ENCODE data around the gene PPFIBP2. TPM values are rescaled to one million over a fixed set of nuclear protein-coding genes. Genes with fewer than 3 reads are reported as not detected.

The PPFIBP2 gene
- total RNA-seq, 1 experiment from 2014 or later = 6.5 TPM

GRCh38 chr11:7666292-7666866 is 152.6 kb downstream of the PPFIBP2 start:
- no peak for DNase-seq (ENCODE audit: low read depth)

GRCh38 chr11:7667460-7667859 is 153.7 kb downstream of the PPFIBP2 start:
- no peak for DNase-seq (ENCODE audit: low read depth)

- DNase-seq (ENCODE audit: low read depth) = no peak
Observed at GRCh38 chr11:7668464-7668863, 154.7 kb downstream of the PPFIBP2 start.

GRCh38 chr11:7668911-7669310 is 155.1 kb downstream of the PPFIBP2 start:
- no peak for DNase-seq (ENCODE audit: low read depth)

- no peak for DNase-seq (ENCODE audit: low read depth)
Observed at GRCh38 chr11:7670641-7671040, 156.8 kb downstream of the PPFIBP2 start.

GRCh38 chr11:7671347-7672215 is 157.8 kb downstream of the PPFIBP2 start:
- DNase-seq (ENCODE audit: low read depth) = no peak

GRCh38 chr11:7672276-7672959 is 158.6 kb downstream of the PPFIBP2 start:
- DNase-seq (ENCODE audit: low read depth) = no peak

GRCh38 chr11:7672960-7673723 is 159.3 kb downstream of the PPFIBP2 start, which contains the start of gene CYB5R2:
Gene CYB5R2, minus strand, starts transcription at chr11:7673500. Its CDS starts 675 bp downstream, at chr11:7672825.
- no peak for DNase-seq (ENCODE audit: low read depth)

GRCh38 chr11:7673724-7674434 is 160.1 kb downstream of the PPFIBP2 start:
- DNase-seq (ENCODE audit: low read depth) = no peak

- DNase-seq (ENCODE audit: low read depth) = no peak
Observed at GRCh38 chr11:7675631-7676030, 161.8 kb downstream of the PPFIBP2 start.

- DNase-seq (ENCODE audit: low read depth) = peak; percentile 89
Observed at GRCh38 chr11:7677071-7677470, 163.3 kb downstream of the PPFIBP2 start.

GRCh38 chr11:7677796-7678201 is 164.0 kb downstream of the PPFIBP2 start:
- peak; percentile 45 for DNase-seq (ENCODE audit: low read depth)

GRCh38 chr11:7683571-7683970 is 169.8 kb downstream of the PPFIBP2 start:
- no peak for DNase-seq (ENCODE audit: low read depth)

GRCh38 chr11:7686761-7687160 is 173.0 kb downstream of the PPFIBP2 start:
- DNase-seq (ENCODE audit: low read depth) = no peak

- no peak for DNase-seq (ENCODE audit: low read depth)
Observed at GRCh38 chr11:7687386-7687785, 173.6 kb downstream of the PPFIBP2 start.

GRCh38 chr11:7688238-7688826 is 174.5 kb downstream of the PPFIBP2 start:
- DNase-seq (ENCODE audit: low read depth) = peak; percentile 21

GRCh38 chr11:7689239-7689638 is 175.4 kb downstream of the PPFIBP2 start:
- no peak for DNase-seq (ENCODE audit: low read depth)

GRCh38 chr11:7690648-7691047 is 176.8 kb downstream of the PPFIBP2 start:
- peak; percentile 51 for DNase-seq (ENCODE audit: low read depth)

- no peak for DNase-seq (ENCODE audit: low read depth)
Observed at GRCh38 chr11:7691759-7692350, 178.1 kb downstream of the PPFIBP2 start.

GRCh38 chr11:7692426-7692825 is 178.6 kb downstream of the PPFIBP2 start:
- no peak for DNase-seq (ENCODE audit: low read depth)

Measured in RPMI7951 (cell line).